NK-92 (cell line): Measurements from ENCODE around the gene PHACTR3.

Experiments
- DNase-seq: peaks from one replicate; lab custom pipeline; 2025; ENCODE audit not compliant: unreplicated experiment; lab: John Stamatoyannopoulos, UW

Gene PHACTR3

GRCh38 chr20:59573837-59574236 lies 30.5 kb upstream of the PHACTR3 start:
- DNase-seq = no peak

GRCh38 chr20:59574308-59574707 lies 30.0 kb upstream of the PHACTR3 start:
- DNase-seq = no peak

- DNase-seq = no peak
Observed at GRCh38 chr20:59575216-59575615, 29.1 kb upstream of the PHACTR3 start.

- no peak for DNase-seq
Observed at GRCh38 chr20:59575653-59576052, 28.7 kb upstream of the PHACTR3 start.

- DNase-seq = no peak
Observed at GRCh38 chr20:59576216-59576953, 28.0 kb upstream of the PHACTR3 start.

- no peak for DNase-seq
Observed at GRCh38 chr20:59577037-59577808, 27.1 kb upstream of the PHACTR3 start.

- no peak for DNase-seq
Observed at GRCh38 chr20:59577809-59578435, 26.4 kb upstream of the PHACTR3 start.

GRCh38 chr20:59578436-59579403 lies 25.6 kb upstream of the PHACTR3 start:
- no peak for DNase-seq

GRCh38 chr20:59579404-59580145 lies 24.8 kb upstream of the PHACTR3 start:
- DNase-seq = no peak

GRCh38 chr20:59580146-59580946 lies 24.0 kb upstream of the PHACTR3 start:
- DNase-seq = no peak

- DNase-seq = no peak
Observed at GRCh38 chr20:59580991-59581401, 23.3 kb upstream of the PHACTR3 start.

GRCh38 chr20:59581993-59582679 lies 22.2 kb upstream of the PHACTR3 start:
- DNase-seq = no peak

- no peak for DNase-seq
Observed at GRCh38 chr20:59583428-59584277, 20.7 kb upstream of the PHACTR3 start.

- no peak for DNase-seq
Observed at GRCh38 chr20:59584278-59584925, 19.9 kb upstream of the PHACTR3 start.

GRCh38 chr20:59585714-59586409 lies 18.5 kb upstream of the PHACTR3 start:
- no peak for DNase-seq

GRCh38 chr20:59586613-59587012 lies 17.7 kb upstream of the PHACTR3 start:
- DNase-seq = no peak

GRCh38 chr20:59587570-59587969 lies 16.8 kb upstream of the PHACTR3 start:
- DNase-seq = no peak
